Stimulated activated CD4-positive, alpha-beta T cell treated with anti-CD3 and anti-CD28 coated beads, Interleukin-2, amount 100 ng/mL, for 24 hours (primary cell): ENCODE measurements around the gene MUC5B.

Source experiments
- DNase-seq, 2 donors: peaks; one replicate each; pipeline ENCODE4 v3.0.0-alpha.2; 2020

The MUC5B gene

DNA sequence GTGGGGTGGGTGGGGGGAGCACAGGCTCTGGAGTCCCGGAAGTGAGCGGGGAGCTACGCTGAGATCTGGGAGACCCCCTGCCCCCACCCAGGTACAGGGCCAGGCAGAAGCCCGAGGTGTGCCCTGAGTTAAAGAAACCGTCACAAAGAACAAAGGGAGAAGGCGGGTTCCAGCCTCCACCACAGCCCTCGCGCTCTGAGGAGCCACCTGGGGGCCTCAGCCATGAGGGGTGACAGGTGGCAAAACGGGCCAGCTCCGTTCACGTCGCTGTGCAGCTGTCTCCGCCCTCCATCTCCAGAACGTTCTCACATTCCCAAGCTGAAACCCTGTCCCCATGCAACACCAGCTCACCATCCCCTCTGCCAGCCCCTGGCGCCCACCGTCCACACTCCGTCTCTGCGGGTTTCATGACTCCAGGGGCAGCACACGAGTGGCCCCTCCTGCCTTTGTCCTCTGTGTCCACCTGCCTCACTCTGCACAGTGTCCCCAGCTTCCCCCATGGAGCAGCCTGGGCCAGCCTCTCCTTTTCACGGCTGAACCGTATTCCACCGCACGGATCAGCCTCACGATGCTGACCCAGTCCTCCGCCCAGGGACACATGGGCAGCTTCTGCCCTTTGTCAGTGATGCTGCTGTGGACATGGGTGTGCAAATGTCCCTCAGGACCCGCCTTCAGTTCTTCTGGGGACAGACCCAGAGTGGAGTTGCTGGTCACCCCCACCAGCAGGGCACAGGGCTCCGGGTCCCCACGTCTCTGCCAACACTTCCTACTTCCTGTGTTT, 1.7 kb upstream of the MUC5B start:
- DNase-seq: no peak

DNA sequence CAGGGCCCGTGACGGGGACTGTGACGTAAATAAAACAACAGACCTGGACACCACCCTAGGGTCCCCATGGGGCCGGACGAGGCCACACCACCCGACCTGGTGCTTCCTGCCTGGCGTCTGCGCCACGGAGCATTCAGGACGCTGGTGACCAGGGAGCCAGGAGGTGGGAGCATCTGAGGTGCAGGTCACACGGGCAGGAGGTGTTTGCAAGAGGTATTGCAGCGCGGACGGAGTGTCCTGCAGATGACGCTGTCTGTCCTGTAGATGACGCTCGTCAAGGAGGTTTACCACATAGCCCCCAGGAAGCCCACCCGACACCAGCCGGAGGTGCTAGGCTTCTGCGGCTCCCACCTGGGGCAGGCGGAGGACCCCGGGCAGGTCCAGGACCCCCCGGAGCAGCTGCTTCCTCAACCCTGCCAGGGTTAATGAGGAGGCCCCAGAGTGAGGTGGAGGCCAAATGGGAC, 986 bp upstream of the MUC5B start:
- DNase-seq: no peak

DNA sequence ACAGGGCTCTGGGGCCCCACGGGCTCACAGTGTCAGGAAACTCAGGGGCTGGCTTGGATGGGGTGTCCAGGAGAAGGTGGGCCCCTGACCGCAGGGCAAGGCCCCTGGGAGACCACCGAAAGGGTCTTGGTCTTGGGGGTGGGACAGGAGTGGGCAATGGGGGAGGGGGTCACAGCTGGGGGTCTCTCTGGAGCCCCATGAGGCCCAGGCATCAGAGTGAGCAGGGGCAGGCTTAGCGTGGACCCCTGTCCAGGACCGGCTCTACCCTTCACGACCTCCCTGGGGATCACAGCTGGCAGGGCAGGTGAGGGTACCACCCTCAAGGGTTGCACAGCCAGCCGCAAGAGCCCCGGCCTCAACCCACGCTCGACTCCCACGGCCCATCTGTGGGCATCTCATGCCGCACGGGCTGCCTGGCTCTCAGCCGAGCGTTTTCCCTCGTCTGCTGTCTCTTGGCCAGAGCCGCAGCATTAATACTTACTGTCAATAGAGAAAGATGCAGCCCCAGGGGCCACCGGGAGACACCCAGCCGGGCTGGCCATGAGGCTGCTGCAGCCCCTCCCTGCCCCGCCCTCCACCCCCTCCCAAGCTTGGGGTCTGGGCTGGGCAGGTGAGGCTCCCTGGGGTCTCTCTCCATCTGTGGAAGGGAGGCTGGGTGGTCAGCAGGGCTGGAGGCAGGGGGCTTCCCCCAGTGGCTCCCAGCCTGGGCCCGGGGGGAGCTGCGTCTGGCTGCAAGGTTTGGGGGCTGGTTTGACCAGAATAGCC, 662 bp downstream of the MUC5B start:
- no peak for DNase-seq

- no peak for DNase-seq
Measured at GRCh38 chr11:1224111-1224490, 1.2 kb downstream of the MUC5B start.

DNA sequence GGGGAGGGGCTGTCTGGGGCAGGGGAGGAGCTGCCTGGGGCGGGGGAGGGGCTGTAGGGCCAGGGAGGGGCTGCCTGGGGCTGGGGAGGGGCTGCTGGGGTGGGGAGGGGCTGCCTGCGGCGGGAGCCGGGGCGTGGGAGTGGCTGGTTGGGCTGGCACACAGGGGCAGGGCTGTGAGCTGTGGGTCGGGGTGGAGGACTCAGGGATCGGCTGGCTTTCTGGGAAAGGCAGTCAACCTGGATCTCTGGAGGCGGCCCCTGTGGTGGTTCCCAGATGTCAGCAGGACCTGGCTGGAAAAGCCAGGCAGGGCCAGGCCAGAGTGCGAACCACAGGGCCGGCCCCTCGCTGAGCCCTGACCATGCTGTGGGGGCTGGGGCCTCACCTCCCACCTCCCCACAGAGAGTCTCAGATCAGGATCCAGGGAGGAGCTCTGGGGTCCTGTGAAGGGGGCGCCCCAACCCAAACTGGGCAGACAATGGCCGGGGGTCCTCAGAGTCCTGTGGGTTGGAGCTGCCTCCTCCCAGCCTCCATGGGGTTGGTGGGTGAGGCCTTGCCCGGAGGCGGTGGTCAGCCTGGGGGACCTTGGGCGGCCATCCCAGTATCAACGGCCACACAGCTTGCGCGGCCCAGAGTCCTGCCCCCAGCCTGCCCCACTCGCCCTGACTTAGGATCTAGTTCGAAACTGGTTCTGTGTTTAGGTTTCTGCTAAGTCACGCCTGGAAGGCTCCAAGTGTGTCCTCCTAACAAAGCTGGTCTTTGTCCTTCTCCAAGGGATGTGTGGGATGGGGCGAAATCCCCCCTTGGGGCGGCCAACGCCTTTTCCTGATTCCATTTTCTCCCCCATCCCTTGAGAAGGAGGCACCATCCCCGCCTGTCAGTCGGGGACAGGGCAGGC, 1.9 kb downstream of the MUC5B start:
- DNase-seq: no peak

- DNase-seq: no peak
Measured at GRCh38 chr11:1225386-1226225, 2.7 kb downstream of the MUC5B start.

DNA sequence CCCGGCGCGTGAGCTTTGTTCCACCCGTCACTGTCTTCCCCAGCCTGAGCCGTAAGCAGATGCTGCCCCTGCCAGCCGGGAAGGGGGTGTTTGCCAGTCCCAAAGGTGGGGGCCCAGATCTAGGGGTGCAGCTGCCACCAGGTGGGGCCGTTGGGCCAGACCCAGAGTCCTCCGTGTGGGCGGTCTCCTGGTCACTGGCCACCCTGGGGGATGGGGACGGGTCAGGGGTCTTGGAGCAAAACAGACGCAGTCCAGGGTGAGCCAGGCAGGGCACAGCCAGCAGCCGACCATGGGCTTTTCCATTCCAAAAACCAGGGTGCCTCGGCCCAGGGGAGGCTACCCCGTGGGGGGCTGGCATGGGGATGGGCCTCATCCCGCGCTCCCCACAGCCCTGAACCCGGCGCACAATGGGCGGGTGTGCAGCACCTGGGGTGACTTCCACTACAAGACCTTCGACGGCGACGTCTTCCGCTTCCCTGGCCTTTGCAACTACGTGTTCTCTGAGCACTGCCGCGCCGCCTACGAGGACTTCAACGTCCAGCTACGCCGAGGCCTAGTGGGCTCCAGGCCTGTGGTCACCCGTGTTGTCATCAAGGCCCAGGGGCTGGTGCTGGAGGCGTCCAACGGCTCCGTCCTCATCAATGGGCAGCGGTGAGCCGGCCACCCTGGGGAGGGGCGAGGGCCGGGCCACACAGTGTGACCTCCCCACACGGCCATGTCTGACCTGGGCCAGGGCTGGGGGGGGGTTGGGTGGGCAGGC, 3.5 kb downstream of the MUC5B start:
- DNase-seq: no peak

GRCh38 chr11:1226986-1227550, 4.2 kb downstream of the MUC5B start:
- DNase-seq: no peak

- no peak for DNase-seq
Measured at GRCh38 chr11:1227551-1228100, 4.8 kb downstream of the MUC5B start.

DNA sequence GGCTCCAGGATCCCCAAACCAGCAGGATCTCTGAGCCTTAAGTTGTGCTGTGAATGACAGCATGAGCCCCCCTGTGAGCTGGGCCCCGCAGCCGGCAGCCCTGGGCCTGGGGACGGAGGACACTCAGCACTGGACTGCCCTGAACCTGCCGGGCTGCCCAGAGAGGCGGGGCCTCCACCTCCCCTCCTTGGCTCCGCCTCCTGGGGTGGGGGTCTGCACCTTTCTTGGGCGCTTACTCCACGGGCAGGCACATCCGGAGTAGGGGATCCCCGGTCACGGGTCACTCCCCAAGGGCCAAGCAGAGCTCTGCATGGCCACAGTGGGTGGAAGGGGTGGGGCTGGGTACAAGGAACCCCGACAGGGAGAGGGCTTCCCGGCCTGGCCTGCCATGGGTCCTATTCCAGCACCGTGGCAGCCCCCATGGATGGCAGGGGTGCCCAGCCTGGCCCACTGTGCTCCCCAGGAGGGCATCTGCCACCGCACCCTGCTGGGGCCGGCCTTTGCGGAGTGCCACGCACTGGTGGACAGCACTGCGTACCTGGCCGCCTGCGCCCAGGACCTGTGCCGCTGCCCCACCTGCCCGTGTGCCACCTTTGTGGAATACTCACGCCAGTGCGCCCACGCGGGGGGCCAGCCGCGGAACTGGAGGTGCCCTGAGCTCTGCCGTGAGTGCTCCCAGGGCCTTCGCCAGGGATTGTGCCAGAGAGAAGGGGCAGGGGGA, 5.4 kb downstream of the MUC5B start:
- no peak for DNase-seq

DNA sequence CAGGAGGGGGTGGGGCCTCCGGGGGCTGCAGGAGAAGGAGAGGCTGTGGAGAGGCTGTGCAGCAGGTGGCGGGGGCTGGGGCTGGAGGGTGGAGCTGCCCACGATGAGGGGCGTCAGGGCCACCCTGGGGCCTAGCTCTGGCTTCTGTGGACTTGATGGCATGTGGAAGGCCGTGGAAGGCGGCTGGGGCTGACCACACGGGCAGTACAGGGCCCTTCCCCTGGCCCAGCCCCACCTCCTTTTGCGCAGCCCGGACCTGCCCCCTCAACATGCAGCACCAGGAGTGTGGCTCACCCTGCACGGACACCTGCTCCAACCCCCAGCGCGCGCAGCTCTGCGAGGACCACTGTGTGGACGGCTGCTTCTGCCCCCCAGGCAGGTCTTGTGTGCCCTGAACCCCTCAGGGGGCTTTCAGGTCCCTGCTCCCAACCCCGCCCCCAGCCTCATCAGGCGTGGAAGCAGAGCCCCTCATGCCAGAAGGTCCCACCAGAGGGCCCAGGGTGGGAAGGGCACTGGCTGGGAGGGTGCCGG, 6.1 kb downstream of the MUC5B start:
- DNase-seq: no peak

GRCh38 chr11:1229471-1230120, 6.7 kb downstream of the MUC5B start:
- no peak for DNase-seq

DNA sequence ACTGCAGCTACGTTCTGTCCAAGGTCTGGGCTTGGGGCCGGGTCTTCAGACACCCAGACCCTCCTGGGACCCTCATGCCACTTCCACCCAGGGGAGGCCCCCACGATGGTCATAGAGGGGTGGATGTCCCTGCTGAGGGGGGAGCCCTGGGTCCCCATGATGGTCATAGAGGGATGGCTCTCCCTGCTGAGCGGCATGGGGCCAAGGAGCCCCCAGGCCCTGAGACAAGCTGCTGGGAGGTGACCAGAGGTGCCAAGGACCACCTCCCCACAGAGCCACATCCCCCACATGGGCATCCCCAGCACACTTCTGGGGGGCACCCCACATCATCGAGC, 7.2 kb downstream of the MUC5B start:
- no peak for DNase-seq

- DNase-seq: no peak
Measured at GRCh38 chr11:1230456-1231395, 7.9 kb downstream of the MUC5B start.

GRCh38 chr11:1231396-1232020, 8.6 kb downstream of the MUC5B start:
- DNase-seq: no peak

DNA sequence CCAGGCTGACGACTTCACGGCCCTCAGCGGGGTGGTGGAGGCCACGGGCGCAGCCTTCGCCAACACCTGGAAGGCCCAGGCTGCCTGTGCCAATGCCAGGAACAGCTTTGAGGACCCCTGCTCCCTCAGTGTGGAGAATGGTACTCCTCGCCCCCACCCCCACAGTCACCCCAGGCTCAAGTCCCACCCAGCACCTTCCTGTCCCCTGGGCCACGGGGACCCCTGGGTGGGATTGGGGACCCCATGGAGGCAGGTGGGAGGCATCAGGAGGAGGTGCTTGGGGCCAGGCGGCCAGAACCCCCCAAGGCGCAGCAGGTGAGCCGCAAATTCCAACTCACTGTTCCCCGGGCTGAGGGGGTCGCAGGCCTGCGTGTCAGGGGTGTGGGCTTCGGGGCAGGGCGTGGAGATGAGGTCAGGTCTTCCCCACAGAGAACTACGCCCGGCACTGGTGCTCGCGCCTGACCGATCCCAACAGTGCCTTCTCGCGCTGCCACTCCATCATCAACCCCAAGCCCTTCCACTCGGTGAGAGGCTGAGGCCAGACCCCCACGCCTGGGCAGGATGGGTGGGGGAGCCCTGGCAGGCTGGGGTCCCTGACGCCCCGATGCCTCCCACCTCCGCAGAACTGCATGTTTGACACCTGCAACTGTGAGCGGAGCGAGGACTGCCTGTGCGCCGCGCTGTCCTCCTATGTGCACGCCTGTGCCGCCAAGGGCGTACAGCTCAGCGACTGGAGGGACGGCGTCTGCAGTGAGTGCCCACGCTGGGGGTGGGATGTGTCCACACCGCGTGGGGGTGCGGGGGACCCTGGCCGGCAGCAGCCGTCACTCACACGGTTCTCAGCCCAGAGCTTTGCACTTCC, 9.4 kb downstream of the MUC5B start:
- DNase-seq: no peak

DNA sequence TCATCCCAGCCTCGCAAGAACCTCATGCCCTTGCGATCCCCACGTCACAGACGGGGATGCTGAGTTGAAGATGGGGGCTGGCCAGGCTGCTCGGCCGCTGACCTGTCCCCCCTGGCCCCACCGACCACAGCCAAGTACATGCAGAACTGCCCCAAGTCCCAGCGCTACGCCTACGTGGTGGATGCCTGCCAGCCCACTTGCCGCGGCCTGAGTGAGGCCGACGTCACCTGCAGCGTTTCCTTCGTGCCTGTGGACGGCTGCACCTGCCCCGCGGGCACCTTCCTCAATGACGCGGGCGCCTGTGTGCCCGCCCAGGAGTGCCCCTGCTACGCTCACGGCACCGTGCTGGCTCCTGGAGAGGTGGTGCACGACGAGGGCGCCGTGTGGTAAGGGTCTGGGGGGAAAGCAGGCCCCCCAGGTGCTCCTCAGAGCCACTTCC, 10.0 kb downstream of the MUC5B start:
- no peak for DNase-seq
